HepG2 (cell line): ENCODE measurements around the gene RAD23A. TPM values are rescaled to one million over a fixed set of nuclear protein-coding genes. Genes with fewer than 3 reads are reported as not detected.

Experiments
- BRD4 ChIP-seq: sonication (generic); formaldehyde crosslinking; IDR thresholded peaks from 2 replicates; pipeline ENCODE4 v1.4.0; 2020; ENCODE audit warnings: missing genetic modification reagents
- CCDC6 ChIP-seq: sonication (generic); formaldehyde crosslinking; IDR thresholded peaks from 2 replicates; pipeline ENCODE4 v1.8.1; 2022; ENCODE audit warnings: mild to moderate bottlenecking, missing genetic modification reagents, moderate library complexity
- FLYWCH1 ChIP-seq: sonication (generic); formaldehyde crosslinking; IDR thresholded peaks from 2 replicates; pipeline ENCODE4 v1.8.1; 2023; ENCODE audit warnings: mild to moderate bottlenecking, missing genetic modification reagents
- HNRNPL ChIP-seq: fragments of 200-400 bp; formaldehyde crosslinking; IDR thresholded peaks from 2 replicates; pipeline ENCODE4 v1.6.1; 2017; ENCODE audit warnings: mild to moderate bottlenecking, low read depth, low read length
- NFIB ChIP-seq: sonication (generic); formaldehyde crosslinking; IDR thresholded peaks from 2 replicates; pipeline ENCODE4 v1.9.0; 2021; ENCODE audit warnings: missing genetic modification reagents, mild to moderate bottlenecking, borderline replicate concordance
- SAP130 ChIP-seq: IDR thresholded peaks from 2 replicates; pipeline ENCODE4 v1.6.1; 2016; ENCODE audit warnings: low read depth
- SMYD3 ChIP-seq: sonication (generic); formaldehyde crosslinking; IDR thresholded peaks from 2 replicates; pipeline ENCODE4 v1.8.1; 2023; ENCODE audit warnings: mild to moderate bottlenecking, missing genetic modification reagents
- TBX2 ChIP-seq: sonication (generic); formaldehyde crosslinking; IDR thresholded peaks from 2 replicates; pipeline ENCODE4 v1.5.0; 2020; ENCODE audit warnings: missing genetic modification reagents, mild to moderate bottlenecking, borderline replicate concordance
- XRCC5 ChIP-seq: fragments of 200-400 bp; formaldehyde crosslinking; optimal IDR thresholded peaks from 2 replicates; pipeline ENCODE3; 2017; ENCODE audit warnings: mild to moderate bottlenecking, low read length
- ZKSCAN5 ChIP-seq: sonication (generic); formaldehyde crosslinking; IDR thresholded peaks from 2 replicates; pipeline ENCODE4 v1.5.1; 2020; ENCODE audit warnings: mild to moderate bottlenecking, missing genetic modification reagents
- ZNF18 ChIP-seq: sonication (generic); formaldehyde crosslinking; IDR thresholded peaks from 2 replicates; pipeline ENCODE4 v1.8.0; 2022; ENCODE audit warnings: mild to moderate bottlenecking, missing genetic modification reagents; ENCODE audit not compliant: insufficient replicate concordance
- ZNF24 ChIP-seq: fragments of 450-650 bp; IDR thresholded peaks from 2 replicates; pipeline ENCODE4 v1.6.1; 2017; ENCODE audit warnings: antibody characterized with exemption, mild to moderate bottlenecking
- ZNF83 ChIP-seq: sonication (generic); formaldehyde crosslinking; IDR thresholded peaks from 2 replicates; pipeline ENCODE4 v1.4.0; 2020; ENCODE audit warnings: missing genetic modification reagents, mild to moderate bottlenecking, borderline replicate concordance
- ZNF841 ChIP-seq: sonication (generic); formaldehyde crosslinking; IDR thresholded peaks from 2 replicates; pipeline ENCODE4 v1.8.1; 2023; ENCODE audit warnings: missing genetic modification reagents, borderline replicate concordance
- polyA plus RNA-seq, 8 experiments: library from polyadenylated mRNA; depleted of rRNA in 3 of 8; stranded (reverse) in 7 of 8; unstranded in 1 of 8; fragments of >200 nt; fragmentation: Illumina TruSeq in 4 of 8; extraction: Trizol in 4 of 8; gene quantifications; 2 replicates each; pipeline versions ENCODE4 v1.2.1 to v1.2.3, GENCODE V29; 2011 to 2016; ENCODE audit warnings: low read depth in 4 of 8, missing spikeins in 1 of 8, mixed read lengths in 1 of 8; ENCODE audit not compliant: insufficient read depth in 1 of 8
- total RNA-seq, 5 experiments: library from RNA; depleted of rRNA; stranded (reverse); fragments of >200 nt; fragmentation: Illumina TruSeq; extraction: Trizol; gene quantifications; 2 replicates each; pipeline ENCODE4 v1.2.3, GENCODE V29; 2016; ENCODE audit warnings: low read depth in 1 of 5
- TF ChIP-seq, protein P1 (sequence below): sonication (generic); formaldehyde crosslinking; IDR thresholded peaks from 2 replicates; pipeline ENCODE4 v1.5.0; 2020; ENCODE audit warnings: mild to moderate bottlenecking, missing genetic modification reagents, moderate library complexity
- TF ChIP-seq, protein P2 (sequence below): sonication (generic); formaldehyde crosslinking; IDR thresholded peaks from 2 replicates; pipeline ENCODE4 v1.5.0; 2020; ENCODE audit warnings: mild to moderate bottlenecking, missing genetic modification reagents, borderline replicate concordance

Gene RAD23A
- total and polyA plus RNA-seq, 2 of the 13 experiments (the other 11 are each of a cell fraction or from before 2014, with no cell fraction given), result 42.5 to 54.2 TPM

GRCh38 chr19:12984683-12985048 is 39.0 kb downstream of the RAD23A start (continued):
- no peak for TF ChIP-seq ZNF83 (CRISPR knock-in tag)
- no peak for TF ChIP-seq CCDC6 (CRISPR knock-in tag)
- TF ChIP-seq, protein P1, sequence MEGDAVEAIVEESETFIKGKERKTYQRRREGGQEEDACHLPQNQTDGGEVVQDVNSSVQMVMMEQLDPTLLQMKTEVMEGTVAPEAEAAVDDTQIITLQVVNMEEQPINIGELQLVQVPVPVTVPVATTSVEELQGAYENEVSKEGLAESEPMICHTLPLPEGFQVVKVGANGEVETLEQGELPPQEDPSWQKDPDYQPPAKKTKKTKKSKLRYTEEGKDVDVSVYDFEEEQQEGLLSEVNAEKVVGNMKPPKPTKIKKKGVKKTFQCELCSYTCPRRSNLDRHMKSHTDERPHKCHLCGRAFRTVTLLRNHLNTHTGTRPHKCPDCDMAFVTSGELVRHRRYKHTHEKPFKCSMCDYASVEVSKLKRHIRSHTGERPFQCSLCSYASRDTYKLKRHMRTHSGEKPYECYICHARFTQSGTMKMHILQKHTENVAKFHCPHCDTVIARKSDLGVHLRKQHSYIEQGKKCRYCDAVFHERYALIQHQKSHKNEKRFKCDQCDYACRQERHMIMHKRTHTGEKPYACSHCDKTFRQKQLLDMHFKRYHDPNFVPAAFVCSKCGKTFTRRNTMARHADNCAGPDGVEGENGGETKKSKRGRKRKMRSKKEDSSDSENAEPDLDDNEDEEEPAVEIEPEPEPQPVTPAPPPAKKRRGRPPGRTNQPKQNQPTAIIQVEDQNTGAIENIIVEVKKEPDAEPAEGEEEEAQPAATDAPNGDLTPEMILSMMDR (CRISPR knock-in tag), result no peak
- TF ChIP-seq, protein P2, sequence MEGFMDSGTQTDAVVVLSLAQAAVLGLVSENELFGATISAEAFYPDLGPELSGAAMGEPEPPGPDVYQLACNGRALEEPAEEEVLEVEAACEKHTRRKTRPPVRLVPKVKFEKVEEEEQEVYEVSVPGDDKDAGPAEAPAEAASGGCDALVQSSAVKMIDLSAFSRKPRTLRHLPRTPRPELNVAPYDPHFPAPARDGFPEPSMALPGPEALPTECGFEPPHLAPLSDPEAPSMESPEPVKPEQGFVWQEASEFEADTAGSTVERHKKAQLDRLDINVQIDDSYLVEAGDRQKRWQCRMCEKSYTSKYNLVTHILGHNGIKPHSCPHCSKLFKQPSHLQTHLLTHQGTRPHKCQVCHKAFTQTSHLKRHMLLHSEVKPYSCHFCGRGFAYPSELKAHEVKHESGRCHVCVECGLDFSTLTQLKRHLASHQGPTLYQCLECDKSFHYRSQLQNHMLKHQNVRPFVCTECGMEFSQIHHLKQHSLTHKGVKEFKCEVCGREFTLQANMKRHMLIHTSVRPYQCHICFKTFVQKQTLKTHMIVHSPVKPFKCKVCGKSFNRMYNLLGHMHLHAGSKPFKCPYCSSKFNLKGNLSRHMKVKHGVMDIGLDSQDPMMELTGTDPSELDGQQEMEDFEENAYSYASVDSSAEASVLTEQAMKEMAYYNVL (CRISPR knock-in tag), result no peak
- TF ChIP-seq SAP130 (CRISPR knock-in tag), result no peak
- peak; percentile 6 for TF ChIP-seq XRCC5
- no peak for TF ChIP-seq SMYD3 (CRISPR knock-in tag)
- no peak for TF ChIP-seq NFIB (CRISPR knock-in tag)
- TF ChIP-seq HNRNPL, result 0 out of 2 replicates have a peak, but pooled peaks have one; percentile 34
- TF ChIP-seq ZNF24, result no peak
- TF ChIP-seq BRD4 (CRISPR knock-in tag), result no peak
- no peak for TF ChIP-seq FLYWCH1 (CRISPR knock-in tag)
- TF ChIP-seq ZKSCAN5, result no peak
- no peak for TF ChIP-seq ZNF841 (CRISPR knock-in tag)
- no peak for TF ChIP-seq TBX2 (CRISPR knock-in tag)
- no peak for TF ChIP-seq ZNF18
